Activated T-cell treated with anti-CD3 and anti-CD28 coated beads for 1 hour (primary cell): Measurements from ENCODE around the gene NUCKS1.

Experiments
- DNase-seq: peaks from one replicate; pipeline ENCODE4 v3.0.0-alpha.2; 2020; ENCODE audit warnings: low read depth

NUCKS1 gene

DNA sequence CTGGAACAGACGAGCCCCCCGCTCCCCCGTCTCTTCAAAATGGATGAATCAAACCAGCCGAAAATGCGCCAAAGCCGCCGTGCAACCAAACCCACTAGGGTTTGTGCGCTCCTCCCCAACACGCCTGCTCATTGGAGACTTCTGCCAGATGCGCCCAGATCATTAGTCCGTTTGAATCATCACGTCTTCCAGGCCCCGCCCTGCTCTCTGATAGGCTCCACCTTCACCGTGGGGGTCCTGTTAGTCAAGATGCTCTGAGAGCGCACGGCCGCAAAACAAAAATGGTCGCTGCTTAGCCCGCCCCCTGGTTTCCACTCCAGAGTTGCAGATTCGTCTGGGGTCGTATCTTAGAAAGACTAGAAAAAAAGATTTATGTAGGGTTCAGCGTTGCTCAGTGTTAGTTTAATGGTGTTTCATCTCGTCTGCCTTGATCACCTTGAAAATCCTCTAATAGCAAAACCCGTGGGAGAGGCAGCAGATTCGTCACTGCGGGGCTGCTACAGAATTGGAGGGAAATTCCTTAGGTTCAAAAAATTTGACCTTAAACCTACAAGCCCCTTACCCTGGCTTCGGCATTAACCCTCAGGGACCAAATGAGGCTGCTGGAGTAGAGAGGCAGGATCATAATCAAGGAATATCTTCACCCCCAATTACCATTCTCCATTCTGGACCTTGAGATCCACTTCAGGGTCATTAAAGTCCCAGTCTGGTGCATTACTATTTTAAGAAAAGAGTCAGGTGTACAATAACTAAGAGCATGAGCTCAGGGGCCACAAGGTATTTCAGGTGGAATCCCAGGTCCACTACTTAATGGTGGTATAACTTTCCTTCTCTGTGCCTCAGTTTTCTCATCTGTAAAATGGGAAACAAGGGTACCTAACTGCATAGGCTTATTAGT, at the start of gene NUCKS1:
Gene NUCKS1, minus strand, starts transcription at position 45 of the 898 bp plus-strand sequence. CDS start 209 bp downstream, outside the sequence.
- DNase-seq: peak; percentile 90

GRCh38 chr1:205798577-205798976, 48.6 kb upstream of the NUCKS1 start:
- no peak for DNase-seq

DNA sequence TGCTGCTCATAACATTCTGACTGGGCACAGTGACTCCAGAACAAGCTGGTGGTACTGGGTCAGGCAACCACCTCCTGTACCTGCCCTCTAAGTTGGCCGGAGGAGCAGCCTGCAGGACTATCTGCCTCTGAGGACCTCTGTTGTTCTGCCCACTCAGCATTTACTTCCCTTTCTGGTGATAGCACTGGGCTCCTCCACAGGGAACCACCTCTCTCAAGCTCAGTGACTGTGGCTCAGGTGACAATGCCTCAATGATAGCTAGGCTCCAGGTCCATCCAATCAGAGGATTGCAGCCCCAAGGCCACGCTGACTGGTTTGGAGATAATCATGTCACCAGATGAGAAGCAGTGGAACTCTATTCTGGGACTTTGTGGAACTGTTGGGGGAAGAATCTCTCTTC, 47.2 kb upstream of the NUCKS1 start:
- no peak for DNase-seq

DNA sequence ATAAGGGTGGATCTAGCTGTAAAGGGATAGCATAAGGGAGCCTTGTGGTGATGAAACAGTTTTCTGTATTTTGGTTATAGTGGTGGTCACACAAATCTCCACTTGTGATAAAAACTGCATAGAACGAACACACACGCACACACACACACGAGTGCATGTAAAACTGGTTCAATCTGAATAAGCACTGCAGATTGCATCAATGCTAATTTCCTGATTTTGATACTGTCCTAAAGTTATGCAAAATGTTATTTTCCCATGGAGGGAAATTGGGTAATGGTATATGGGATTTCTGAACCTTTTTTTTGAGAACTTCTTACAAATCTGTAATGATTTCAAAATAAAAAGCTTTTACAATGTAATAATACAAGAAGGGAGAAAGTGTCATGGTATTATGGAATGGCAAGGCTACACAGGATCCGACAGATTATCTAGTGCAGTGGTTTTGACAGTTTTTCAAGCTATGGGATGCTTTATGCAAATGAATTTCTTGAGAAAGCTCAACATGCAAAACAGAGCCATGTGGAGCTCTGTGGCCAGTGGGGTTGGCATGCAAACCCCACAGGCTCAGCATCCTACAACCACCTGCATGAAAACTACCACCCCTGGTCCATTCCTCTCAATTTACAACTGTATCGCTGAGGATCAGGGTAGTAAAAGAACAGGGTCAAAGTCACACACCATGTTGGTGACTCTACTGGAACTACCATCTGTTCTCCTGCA, 44.2 kb upstream of the NUCKS1 start:
- DNase-seq: no peak

DNA sequence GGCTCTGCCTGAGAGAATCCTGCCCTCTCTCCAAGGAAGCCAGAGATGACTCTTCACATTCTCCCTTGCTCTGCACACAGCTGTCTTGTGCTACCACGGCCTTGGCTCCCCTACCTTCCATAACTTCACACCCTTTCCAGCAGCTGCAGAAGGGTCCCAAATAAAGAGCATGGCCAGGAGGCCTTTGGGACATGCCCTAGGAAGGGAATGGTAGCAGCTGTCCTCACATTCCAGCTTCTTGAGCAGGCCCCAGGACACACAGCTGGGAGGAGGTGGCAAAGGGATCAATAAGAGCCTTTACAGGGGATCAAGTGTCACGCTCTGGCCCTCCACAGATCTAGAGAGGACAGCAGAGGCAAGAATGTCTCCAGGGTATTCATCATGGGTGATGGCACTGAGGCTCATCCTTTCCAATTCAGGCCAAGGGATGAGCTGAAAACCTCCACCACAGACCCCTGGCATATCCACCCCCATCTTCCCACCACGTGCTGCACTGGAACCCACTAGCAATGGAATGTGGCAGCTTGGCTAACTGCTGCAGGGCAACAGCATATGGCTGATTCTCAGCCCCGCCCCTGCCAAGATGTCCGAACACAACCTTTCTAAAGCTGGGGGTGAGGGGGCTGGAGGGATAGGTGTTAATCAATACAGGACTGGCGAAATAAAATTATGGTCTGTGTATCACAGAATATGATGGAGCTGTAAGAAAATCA, 43.1 kb upstream of the NUCKS1 start:
- DNase-seq: no peak

GRCh38 chr1:205792481-205792881, 42.5 kb upstream of the NUCKS1 start:
- no peak for DNase-seq

- peak; percentile 53 for DNase-seq
These were observed 41.7 kb upstream of the NUCKS1 start for GRCh38 chr1:205791568-205792180.

GRCh38 chr1:205787287-205787916, 37.4 kb upstream of the NUCKS1 start:
- DNase-seq: no peak

GRCh38 chr1:205786601-205787000, 36.6 kb upstream of the NUCKS1 start:
- no peak for DNase-seq

GRCh38 chr1:205785446-205785845, 35.5 kb upstream of the NUCKS1 start:
- DNase-seq: no peak

- DNase-seq: no peak
These were observed 33.9 kb upstream of the NUCKS1 start for GRCh38 chr1:205783904-205784303.

DNA sequence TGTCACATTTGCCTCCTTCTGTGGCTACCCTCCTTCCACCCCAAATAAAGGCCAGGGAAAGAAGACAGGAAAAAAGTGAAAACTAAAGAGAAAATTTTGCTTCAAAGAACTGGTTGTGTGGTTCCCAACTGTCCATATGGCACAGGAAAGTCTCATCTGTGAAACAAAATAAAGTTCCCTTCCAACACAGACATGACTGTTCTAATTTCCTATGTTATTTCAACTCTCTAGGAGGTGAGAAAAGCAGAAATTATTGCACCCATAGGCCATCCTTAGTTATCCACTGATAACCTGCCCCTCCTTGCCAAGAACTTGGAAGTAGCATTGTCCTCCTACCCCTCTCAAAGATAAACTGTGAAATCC, 33.4 kb upstream of the NUCKS1 start:
- no peak for DNase-seq

DNA sequence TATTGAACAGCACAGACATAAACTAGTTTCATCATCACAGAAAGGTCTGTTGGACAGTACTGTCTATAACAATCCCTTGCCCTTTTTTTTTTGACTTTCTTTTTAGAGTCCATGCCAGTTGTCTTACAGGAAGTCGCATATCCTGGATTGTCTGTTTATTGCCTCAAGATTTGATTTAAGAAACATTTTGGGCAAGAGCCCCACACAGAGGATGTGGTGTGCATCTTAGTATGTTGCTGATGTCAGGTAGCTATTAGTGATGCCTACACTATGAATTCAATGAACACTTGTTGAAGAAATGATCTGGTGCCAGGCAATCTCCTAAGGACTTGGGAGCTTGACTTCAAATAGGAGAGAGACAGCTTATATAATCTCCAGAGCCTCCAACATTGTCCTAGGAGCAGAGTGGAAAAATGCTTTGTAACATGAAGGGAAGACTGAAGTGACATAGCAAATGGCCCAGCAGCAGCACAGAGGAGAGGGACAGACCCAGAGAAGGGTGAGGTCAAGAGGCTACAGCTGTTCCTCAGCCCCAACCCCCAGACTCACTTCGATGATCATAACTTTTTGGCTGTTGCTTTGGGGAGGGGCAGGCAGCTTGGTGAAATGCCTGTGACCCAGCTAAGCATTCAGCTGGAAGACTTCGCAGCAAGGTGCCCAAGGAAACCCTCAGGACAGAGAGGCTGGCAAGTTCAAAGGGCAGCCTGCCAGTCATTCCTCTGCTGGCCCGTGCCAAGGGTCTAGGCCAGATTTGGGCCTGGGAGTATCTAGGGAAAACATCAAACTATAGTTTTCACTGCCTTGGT, 32.8 kb upstream of the NUCKS1 start:
- no peak for DNase-seq

GRCh38 chr1:205780335-205780734, 30.4 kb upstream of the NUCKS1 start:
- DNase-seq: no peak

GRCh38 chr1:205777994-205778393, 28.0 kb upstream of the NUCKS1 start:
- DNase-seq: no peak

DNA sequence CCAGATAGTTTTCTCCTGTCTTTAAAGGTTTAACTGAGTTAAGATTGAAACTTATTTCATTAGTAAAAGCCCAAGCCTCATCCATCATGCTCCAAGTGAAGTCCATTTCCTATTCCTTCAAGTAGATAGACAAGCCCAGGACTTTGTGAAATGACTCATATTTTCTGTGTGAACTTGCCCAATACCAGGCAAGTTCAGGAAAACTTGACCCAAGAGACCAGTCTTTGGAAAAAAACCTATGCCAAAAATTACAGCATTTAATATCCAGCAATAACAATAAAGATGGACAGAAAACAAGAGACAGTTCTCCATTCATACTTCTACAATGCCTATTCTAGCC, 25.7 kb upstream of the NUCKS1 start:
- DNase-seq: no peak

DNA sequence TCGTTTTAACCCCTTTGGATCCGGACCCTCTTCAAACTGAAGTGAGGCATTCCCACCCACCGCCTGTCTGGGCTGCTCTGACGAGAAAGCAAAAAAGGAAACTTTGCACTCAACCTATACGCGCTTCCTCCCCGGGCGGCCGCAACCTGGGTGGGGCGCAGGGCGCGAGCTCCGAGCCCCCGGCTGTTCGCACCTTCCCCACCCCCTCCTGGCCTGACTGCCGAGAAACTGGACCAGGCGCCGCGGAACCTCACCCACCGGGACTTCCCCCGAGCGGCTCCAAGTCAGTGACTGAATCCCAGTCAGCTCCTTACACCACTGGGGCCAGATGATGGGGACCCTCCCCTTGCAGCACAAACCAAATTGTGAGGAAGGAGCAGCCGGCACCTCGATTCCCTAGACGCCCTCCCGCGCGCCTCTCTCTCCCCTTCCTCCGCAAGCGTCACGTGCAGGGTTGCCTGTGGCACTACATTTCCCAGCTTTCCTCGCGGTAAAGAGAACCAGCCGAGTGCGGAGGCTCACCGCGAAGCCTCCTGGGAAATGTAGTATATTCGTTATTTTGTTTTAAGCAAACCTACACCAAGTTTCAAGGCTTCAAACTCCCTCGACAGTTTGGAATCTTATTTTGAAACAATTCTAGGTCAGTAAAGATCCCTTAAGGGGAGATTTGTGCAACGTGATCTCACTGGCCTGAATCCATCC, 25.2 kb upstream of the NUCKS1 start, which contains the start of gene RAB29:
Gene RAB29, minus strand, starts transcription at position 468 of the 702 bp plus-strand sequence. CDS start 526 bp downstream, outside the sequence.
- DNase-seq: peak; percentile 72

- DNase-seq: peak; percentile 19
These were observed 24.4 kb upstream of the NUCKS1 start for GRCh38 chr1:205774198-205775014.

GRCh38 chr1:205772607-205773032, 22.6 kb upstream of the NUCKS1 start:
- DNase-seq: no peak
